K562 (cell line): Measurements from ENCODE around the gene LPAR6. TPM values are rescaled to one million over a fixed set of nuclear protein-coding genes. Genes with fewer than 3 reads are reported as not detected.

Experiments used
- ATAC-seq: fragments of 200-7000 bp; cut with Tn5 transposase; 3 replicates; pipeline ENCODE4 v1.9.1; 2020; ENCODE audit warnings: moderate library complexity
- BruUV-seq: library from RNA; stranded (reverse); fragments of 400-500 nt; replicated peaks from 2 replicates; lab custom pipeline; 2021; lab: Mats Ljungman, UMichigan
- CTCF ChIA-PET: fragments of 300-600 bp; formaldehyde crosslinking; extraction: SDS; loops from one replicate; lab custom pipeline; 2021; ENCODE audit warnings: low intra/inter-chr PET ratio; lab: Yijun Ruan, JAX
- POLR2A ChIA-PET: fragments of 300-600, 350-650 bp; sonication (Branson Sonifier 250); formaldehyde crosslinking; extraction: SDS; loops from one replicate; lab custom pipeline; 2021; ENCODE audit warnings: antibody characterized with exemption, inconsistent platforms; lab: Yijun Ruan, JAX
- DNase-seq, 4 experiments: peaks; one replicate each; pipeline versions ENCODE4 v3.0.0 to v3.0.0-alpha.2; 2011 to 2018; ENCODE audit warnings: low spot score in 3 of 4, mixed read lengths in 3 of 4; ENCODE audit errors: extremely low read depth in 1 of 4
- FAIRE-seq: peaks from 2 replicates; lab custom pipeline; 2011; peaks lifted over from hg19 to GRCh38; lab: Jason Lieb, UNC
- H2AFZ ChIP-seq: 2 replicates; pipeline ENCODE4 v1.6.0; 2011; ENCODE audit warnings: low read depth, low read length, control low read depth, inconsistent platforms
- H3K27ac ChIP-seq: fragments of 200-600 bp; 3 replicates; pipeline ENCODE4 v1.8.0; 2011; ENCODE audit warnings: low read depth, mild to moderate bottlenecking, control low read depth, inconsistent platforms, low read length, moderate library complexity, mixed read lengths; ENCODE audit errors: extremely low read depth
- H3K27me3 ChIP-seq, 2 experiments: fragments of 300-600 bp in 1 of 2; 2 replicates in 1 of 2; 3 replicates in 1 of 2; pipeline versions ENCODE4 v1.6.0 to v1.8.0; 2011; ENCODE audit warnings: inconsistent platforms in 2 of 2, low read length in 2 of 2, mild to moderate bottlenecking in 1 of 2, mixed read lengths in 1 of 2, moderate library complexity in 1 of 2; ENCODE audit not compliant: control insufficient read depth in 2 of 2, insufficient read depth in 2 of 2
- H3K36me3 ChIP-seq: fragments of 300-600 bp; 3 replicates; pipeline ENCODE4 v1.8.0; 2011; ENCODE audit warnings: mild to moderate bottlenecking, low read length, inconsistent platforms; ENCODE audit not compliant: control insufficient read depth, insufficient read depth
- H3K4me1 ChIP-seq, 2 experiments: fragments of 200-600 bp in 1 of 2; replicated peaks in 1 of 2; 2 replicates in 1 of 2; 3 replicates in 1 of 2; pipeline versions ENCODE4 v1.5.1 to v1.8.0; 2011; ENCODE audit warnings: inconsistent platforms in 2 of 2, low read length in 2 of 2, mild to moderate bottlenecking in 1 of 2, mixed read lengths in 1 of 2, moderate library complexity in 1 of 2; ENCODE audit not compliant: control insufficient read depth in 2 of 2, insufficient read depth in 2 of 2
- H3K4me2 ChIP-seq: 2 replicates; pipeline ENCODE4 v1.6.1; 2011; ENCODE audit warnings: low read length, control low read depth, inconsistent platforms, mixed read lengths; ENCODE audit not compliant: insufficient read depth
- H3K4me3 ChIP-seq: fragments of 200-600 bp; sonication (generic), shearing (Covaris generic); 2 replicates; pipeline ENCODE4 v1.5.1; 2016; ENCODE audit warnings: control low read depth, inconsistent platforms
- H3K79me2 ChIP-seq: fragments of 200-600 bp; 3 replicates; pipeline ENCODE4 v1.8.0; 2011; ENCODE audit warnings: low read length, inconsistent platforms; ENCODE audit not compliant: control insufficient read depth, insufficient read depth
- H3K9ac ChIP-seq, 2 experiments: 2 replicates each; pipeline versions ENCODE4 v1.6.0 to v1.6.1; 2011; ENCODE audit warnings: low read depth in 2 of 2, low read length in 2 of 2, control low read depth in 1 of 2, inconsistent platforms in 1 of 2, mild to moderate bottlenecking in 1 of 2, mixed read lengths in 1 of 2; ENCODE audit not compliant: insufficient read depth in 1 of 2
- H3K9me1 ChIP-seq: one replicate; pipeline ENCODE4 v1.6.0; 2011; ENCODE audit warnings: inconsistent platforms, mild to moderate bottlenecking, low read length, moderate library complexity; ENCODE audit not compliant: control insufficient read depth, insufficient read depth
- H3K9me3 ChIP-seq: replicated peaks from 2 replicates; pipeline ENCODE4 v1.5.1; 2011; ENCODE audit warnings: low read depth, low read length, inconsistent platforms; ENCODE audit not compliant: control insufficient read depth, insufficient read depth
- H4K20me1 ChIP-seq: replicated peaks from 2 replicates; pipeline ENCODE4 v1.6.1; 2011; ENCODE audit warnings: low read length, inconsistent platforms, mixed read lengths; ENCODE audit not compliant: control insufficient read depth, insufficient read depth
- ARID2 ChIP-seq: fragments of 450-650 bp; IDR thresholded peaks from 2 replicates; pipeline ENCODE4 v1.6.1; 2017; ENCODE audit warnings: antibody characterized with exemption, mild to moderate bottlenecking
- ETV5 ChIP-seq: sonication (generic); formaldehyde crosslinking; IDR thresholded peaks from 2 replicates; pipeline ENCODE4 v1.4.0; 2020; ENCODE audit warnings: low read depth, mild to moderate bottlenecking, missing genetic modification reagents
- FOXA1 ChIP-seq: fragments of 450-650 bp; IDR thresholded peaks from 2 replicates; pipeline ENCODE4 v1.6.1; 2016; ENCODE audit warnings: mild to moderate bottlenecking, borderline replicate concordance
- FUS ChIP-seq: fragments of 200-400 bp; formaldehyde crosslinking; optimal IDR thresholded peaks from 2 replicates; pipeline ENCODE3; 2017; ENCODE audit warnings: low read depth, low read length
- NELFE ChIP-seq: IDR thresholded peaks from 2 replicates; pipeline ENCODE4 v1.6.1; 2011; ENCODE audit warnings: mild to moderate bottlenecking; ENCODE audit not compliant: insufficient read depth, insufficient read length
- NFE2L1 ChIP-seq: fragments of 450-650 bp; IDR thresholded peaks from 2 replicates; pipeline ENCODE4 v1.6.1; 2016; ENCODE audit warnings: missing genetic modification characterization, low read depth, mild to moderate bottlenecking, missing compliant biosample characterization, moderate library complexity, borderline replicate concordance
- RBFOX2 ChIP-seq: fragments of 200-400 bp; formaldehyde crosslinking; IDR thresholded peaks from 2 replicates; pipeline ENCODE4 v1.6.1; 2017; ENCODE audit warnings: low read depth, mild to moderate bottlenecking, low read length, moderate library complexity
- SPI1 ChIP-seq: IDR thresholded peaks from 2 replicates; pipeline ENCODE4 v1.6.1; 2011; ENCODE audit warnings: low read depth, low read length, control low read depth, borderline replicate concordance
- TAF15 ChIP-seq: fragments of 200-400 bp; formaldehyde crosslinking; IDR thresholded peaks from 2 replicates; pipeline ENCODE4 v1.6.1; 2017; ENCODE audit warnings: mild to moderate bottlenecking, low read depth, low read length, moderate library complexity
- TARDBP ChIP-seq: fragments of 450-650 bp; IDR thresholded peaks from 2 replicates; pipeline ENCODE4 v1.6.1; 2016
- ZNF75A ChIP-seq: fragments of 450-650 bp; formaldehyde crosslinking; IDR thresholded peaks from 2 replicates; pipeline ENCODE4 v1.4.0; 2020; ENCODE audit warnings: mild to moderate bottlenecking
- WGBS: fragments of 100-300 bp; shearing (Covaris generic); methylation state at CpG from one replicate; pipeline ENCODE4 v1.1.6; 2016; ENCODE audit warnings: low coverage, mixed read lengths; ENCODE audit not compliant: insufficient coverage; ENCODE audit errors: missing lambda C conversion rate; 5-methylcytosine and 5-hydroxymethylcytosine counted together
- in situ Hi-C: fragments of 300-500 bp; cut with MboI; formaldehyde crosslinking; loops from 4 replicates; pipeline ENCODE4 v1.15.0; 2018; ENCODE audit warnings: inconsistent platforms, mixed read lengths
- intact Hi-C: fragments of 100-400 bp; cut with micrococcal nuclease; formaldehyde crosslinking; loops from 2 replicates; pipeline ENCODE4 v1.14.2; 2022
- polyA plus RNA-seq, 8 experiments: library from polyadenylated mRNA; depleted of rRNA in 4 of 8; stranded (reverse) in 5 of 8; unstranded in 3 of 8; fragments of >200 nt; fragmentation: Nextera tagmentation in 2 of 8; fragmentation: Illumina TruSeq in 1 of 8; extraction: Ambion mirVana in 2 of 8; extraction: Trizol in 1 of 8; gene quantifications; 2 replicates each; pipeline versions ENCODE4 v1.2.1 to v1.2.3, GENCODE V29; 2011 to 2014; ENCODE audit warnings: inconsistent platforms in 1 of 8, missing spikeins in 1 of 8
- total RNA-seq, 7 experiments: library from RNA; depleted of rRNA in 6 of 7; stranded (reverse); fragments of >200 nt in 6 of 7; fragmentation: Illumina TruSeq in 2 of 7; extraction: Trizol in 2 of 7; gene quantifications; 2 replicates each; pipeline versions ENCODE4 v1.2.1 to v1.2.3, GENCODE V29; 2011 to 2021; ENCODE audit warnings: low replicate concordance in 1 of 7
- TF ChIP-seq, protein P1 (sequence below), 3 experiments: fragments of 200-800 bp in 1 of 3; fragments of 250-450 bp in 1 of 3; fragments of 450-650 bp in 1 of 3; sonication (Bioruptor Pico) in 1 of 3; sonication (Bioruptor generic) in 1 of 3; formaldehyde crosslinking in 1 of 3; IDR thresholded peaks; 2 replicates each; pipeline versions ENCODE4 v1.6.1 to v1.8.0; 2016 to 2022; ENCODE audit warnings: mild to moderate bottlenecking in 2 of 3, missing genetic modification characterization in 2 of 3, missing compliant biosample characterization in 1 of 3, moderate library complexity in 1 of 3

The LPAR6 gene
- total and polyA plus RNA-seq, 9 of the 15 experiments (the other 6 are each of a cell fraction or from before 2014, with no cell fraction given): 0.04 to 0.14 (median 0.10) TPM; not detected in 5

DNA sequence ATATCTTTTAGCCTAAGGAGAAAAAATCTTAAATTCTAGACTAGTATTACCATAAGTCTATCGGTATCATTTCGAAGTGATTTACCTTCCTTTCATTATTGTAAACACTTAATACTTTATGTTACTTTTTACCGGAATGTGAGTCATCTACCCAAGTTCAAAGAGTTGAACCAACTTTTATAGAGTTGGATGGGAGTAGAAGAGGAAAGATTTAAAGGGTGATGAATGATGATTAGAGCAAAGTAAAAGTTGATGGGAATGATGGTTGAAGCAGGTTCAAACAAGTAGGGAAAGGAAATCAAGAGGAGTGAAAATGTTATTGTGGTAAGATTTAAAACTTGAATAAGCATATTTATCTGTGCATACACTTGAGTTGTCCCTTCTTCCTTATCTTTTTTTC is 11.3 kb upstream of the LPAR6 start:
- Histone ChIP-seq H3K4me1 (no peaks in the 10 kb centered on the region), H3K9me1 (no peaks in the 10 kb centered on the region), H3K27me3 (no peaks in the 10 kb centered on the region), H3K9me3 (no peaks in the 10 kb centered on the region), H3K27ac (no peak overlapping the region), H3K4me3 (no peak overlapping the region), H3K9ac (no peak overlapping the region), H3K4me2 (no peak overlapping the region), H4K20me1 (no peaks in the 10 kb centered on the region), H2AFZ (no peak overlapping the region), H3K79me2 (no peaks in the 10 kb centered on the region), H3K36me3 (no peaks in the 10 kb centered on the region)
- no peak for FAIRE-seq
- CTCF ChIA-PET: no interaction called here
- DNase-seq: no peak
- in situ Hi-C loops (no loop called here), intact Hi-C loops (no loop called here)
- POLR2A ChIA-PET: no interaction called here
- TF ChIP-seq ZNF75A (no peak), NFE2L1 (tag) (no peak), NELFE (no peak), TARDBP (no peak), FOXA1 (no peak), RBFOX2 (no peak), ARID2 (no peak), TAF15 (no peak), SPI1 (no peak), ETV5 (CRISPR knock-in tag) (no peak), FUS (no peak)
- TF ChIP-seq, protein P1, sequence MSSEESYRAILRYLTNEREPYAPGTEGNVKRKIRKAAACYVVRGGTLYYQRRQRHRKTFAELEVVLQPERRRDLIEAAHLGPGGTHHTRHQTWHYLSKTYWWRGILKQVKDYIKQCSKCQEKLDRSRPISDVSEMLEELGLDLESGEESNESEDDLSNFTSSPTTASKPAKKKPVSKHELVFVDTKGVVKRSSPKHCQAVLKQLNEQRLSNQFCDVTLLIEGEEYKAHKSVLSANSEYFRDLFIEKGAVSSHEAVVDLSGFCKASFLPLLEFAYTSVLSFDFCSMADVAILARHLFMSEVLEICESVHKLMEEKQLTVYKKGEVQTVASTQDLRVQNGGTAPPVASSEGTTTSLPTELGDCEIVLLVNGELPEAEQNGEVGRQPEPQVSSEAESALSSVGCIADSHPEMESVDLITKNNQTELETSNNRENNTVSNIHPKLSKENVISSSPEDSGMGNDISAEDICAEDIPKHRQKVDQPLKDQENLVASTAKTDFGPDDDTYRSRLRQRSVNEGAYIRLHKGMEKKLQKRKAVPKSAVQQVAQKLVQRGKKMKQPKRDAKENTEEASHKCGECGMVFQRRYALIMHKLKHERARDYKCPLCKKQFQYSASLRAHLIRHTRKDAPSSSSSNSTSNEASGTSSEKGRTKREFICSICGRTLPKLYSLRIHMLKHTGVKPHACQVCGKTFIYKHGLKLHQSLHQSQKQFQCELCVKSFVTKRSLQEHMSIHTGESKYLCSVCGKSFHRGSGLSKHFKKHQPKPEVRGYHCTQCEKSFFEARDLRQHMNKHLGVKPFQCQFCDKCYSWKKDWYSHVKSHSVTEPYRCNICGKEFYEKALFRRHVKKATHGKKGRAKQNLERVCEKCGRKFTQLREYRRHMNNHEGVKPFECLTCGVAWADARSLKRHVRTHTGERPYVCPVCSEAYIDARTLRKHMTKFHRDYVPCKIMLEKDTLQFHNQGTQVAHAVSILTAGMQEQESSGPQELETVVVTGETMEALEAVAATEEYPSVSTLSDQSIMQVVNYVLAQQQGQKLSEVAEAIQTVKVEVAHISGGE (CRISPR knock-in tag; IDR thresholded peaks at IDR 0.05): no peak
- ATAC-seq: no peak
- BruUV-seq: no TSS peak
- 88% methylated on average over 3 of the region's 3 CpGs for WGBS
